Measurements from ENCODE around the gene SLC35F5.

SLC35F5 gene

DNA sequence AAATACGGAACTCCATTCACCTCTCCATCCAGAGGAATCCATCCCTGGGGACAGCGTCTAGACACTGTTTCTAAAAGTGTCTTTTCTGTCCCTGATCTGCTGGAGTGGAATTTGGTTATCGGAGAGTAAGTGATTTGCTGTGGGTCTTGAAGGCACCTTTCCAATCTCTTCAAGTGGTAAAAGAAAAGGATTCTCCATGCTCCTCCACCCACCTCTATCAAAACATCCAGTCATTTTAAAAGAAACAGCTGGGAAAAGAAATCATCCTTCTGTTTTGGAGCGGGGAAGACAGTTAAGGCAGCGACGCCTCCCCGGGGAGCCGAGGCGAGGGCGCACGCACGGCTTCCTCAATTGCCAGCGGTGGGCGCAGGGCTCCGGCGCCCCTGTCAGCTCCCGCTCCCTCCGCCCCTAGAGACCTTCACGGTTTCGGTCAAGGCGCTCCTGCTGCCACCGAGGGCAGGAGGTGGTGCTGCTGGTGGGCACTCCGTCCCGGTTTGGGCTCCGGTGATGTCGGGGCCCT, 547 bp downstream of the SLC35F5 start:
- Histone ChIP-seq H3K27me3 (ENCODE audit: control insufficient read depth, insufficient read depth, low read length, poor library complexity, severe bottlenecking) (no peaks in the 10 kb centered on the region), H3K4me3 (ENCODE audit: insufficient read depth, low read depth, low read length) (peak overlapping the region; percentile 99), H3K4me1 (ENCODE audit: control insufficient read depth, insufficient read depth, low read length) (no peaks in the 10 kb centered on the region), H3K9me3 (ENCODE audit: control insufficient read depth, low read length) (no peaks in the 10 kb centered on the region), H3K36me3 (ENCODE audit: control insufficient read depth, insufficient read depth, low read length) (peaks cover 5% of the 10 kb centered on the region), H3K27ac (ENCODE audit: insufficient read depth, low read depth, low read length, poor library complexity, severe bottlenecking) (peak overlapping the region; percentile 44)
- WGBS, 2 experiments, result 0% methylated on average over 24 to 26 of the region's 26 CpGs

DNA sequence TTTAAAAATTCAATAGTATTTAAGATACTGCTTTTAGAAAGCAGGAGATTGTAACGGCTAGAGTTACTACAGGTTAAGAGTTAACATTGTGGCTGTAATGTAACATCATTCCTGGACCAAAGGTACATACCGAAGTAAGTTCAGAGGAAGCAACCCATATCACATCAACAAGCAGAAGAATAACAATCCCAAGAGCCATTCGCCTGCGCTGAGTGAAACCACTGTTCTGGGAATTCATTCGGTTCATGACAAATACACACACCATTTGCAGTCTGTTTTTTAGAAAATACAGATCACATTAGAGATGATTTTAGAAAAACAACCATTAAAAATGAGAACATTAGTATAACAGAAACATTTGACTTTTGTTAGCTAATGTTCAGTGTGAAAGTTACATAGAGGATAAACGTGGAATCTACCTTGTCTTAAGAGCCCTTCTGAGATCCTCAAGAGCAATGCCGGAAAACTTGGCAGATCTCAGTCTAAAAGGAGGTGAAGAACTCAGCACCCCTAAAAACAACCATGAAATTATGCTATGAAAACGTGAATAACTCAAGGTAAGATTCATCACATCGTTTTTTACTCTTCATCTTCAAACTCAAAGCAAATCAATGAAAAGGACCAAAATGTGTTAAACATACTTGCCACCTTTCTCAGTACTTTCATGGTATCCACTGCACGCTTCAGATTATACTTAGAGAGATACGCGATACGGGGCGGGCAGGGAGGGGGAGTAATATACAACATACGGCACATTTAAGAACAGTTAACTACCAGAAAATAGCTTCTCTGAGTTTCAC, 1.2 kb downstream of the SLC35F5 start:
- H3K4me3 ChIP-seq (ENCODE audit: insufficient read depth, low read depth, low read length), result peak overlapping the region; percentile 99
- no peaks in the 10 kb centered on the region for H3K9me3 ChIP-seq (ENCODE audit: control insufficient read depth, low read length)
- H3K27ac ChIP-seq (ENCODE audit: insufficient read depth, low read depth, low read length, poor library complexity, severe bottlenecking), result no peak overlapping the region
- H3K27me3 ChIP-seq (ENCODE audit: control insufficient read depth, insufficient read depth, low read length, poor library complexity, severe bottlenecking), result no peaks in the 10 kb centered on the region
- WGBS, 2 experiments, result 33 to 41% methylated on average over 14 to 15 of the region's 15 CpGs
- H3K36me3 ChIP-seq (ENCODE audit: control insufficient read depth, insufficient read depth, low read length), result peaks cover 5% of the 10 kb centered on the region
- no peaks in the 10 kb centered on the region for H3K4me1 ChIP-seq (ENCODE audit: control insufficient read depth, insufficient read depth, low read length)

DNA sequence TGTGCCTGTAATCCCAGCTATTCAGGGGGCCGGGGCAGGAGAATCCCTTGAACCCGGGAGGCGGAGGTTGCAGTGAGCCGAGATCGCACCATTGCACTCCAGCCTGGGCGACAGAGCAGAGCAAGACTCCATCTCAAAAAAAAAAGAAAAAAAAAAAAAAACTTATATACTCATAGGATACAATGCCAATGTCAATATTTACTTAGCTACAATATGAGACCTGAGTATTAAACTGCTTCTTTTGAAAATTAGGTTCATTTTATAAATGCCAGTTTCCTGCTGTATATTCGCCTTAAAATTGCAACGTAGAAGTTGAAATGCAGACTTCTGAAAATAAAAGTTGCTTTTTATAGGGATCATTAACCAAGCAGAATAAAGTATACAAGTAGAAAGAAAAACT, 2.3 kb downstream of the SLC35F5 start:
- H3K27me3 ChIP-seq (ENCODE audit: control insufficient read depth, insufficient read depth, low read length, poor library complexity, severe bottlenecking), result no peaks in the 10 kb centered on the region
- H3K4me1 ChIP-seq (ENCODE audit: control insufficient read depth, insufficient read depth, low read length), result no peaks in the 10 kb centered on the region
- H3K36me3 ChIP-seq (ENCODE audit: control insufficient read depth, insufficient read depth, low read length), result peaks cover 5% of the 10 kb centered on the region
- no peak overlapping the region for H3K4me3 ChIP-seq (ENCODE audit: insufficient read depth, low read depth, low read length)
- no peaks in the 10 kb centered on the region for H3K9me3 ChIP-seq (ENCODE audit: control insufficient read depth, low read length)
- no peak overlapping the region for H3K27ac ChIP-seq (ENCODE audit: insufficient read depth, low read depth, low read length, poor library complexity, severe bottlenecking)
- 95% methylated on average over 6 to 8 of the region's 8 CpGs for WGBS, 2 experiments

DNA sequence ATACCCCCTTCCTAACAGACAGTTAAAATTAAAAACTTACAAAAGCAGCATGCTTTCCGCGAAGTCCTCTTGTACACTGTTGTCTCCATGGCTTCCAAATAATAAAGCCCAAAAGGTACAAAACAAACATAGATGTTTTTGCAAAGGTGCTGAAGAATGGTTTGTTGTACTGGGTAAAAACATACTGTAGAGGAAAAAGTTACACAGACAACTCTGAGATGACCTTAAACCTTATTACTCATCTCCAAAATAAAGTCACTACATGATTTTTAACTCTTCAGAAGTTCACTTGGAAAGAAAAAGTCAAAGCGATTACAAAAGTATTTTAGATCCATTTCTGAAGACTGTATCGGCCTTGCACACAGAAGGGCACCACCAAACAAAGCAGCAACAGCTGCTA, 6.1 kb downstream of the SLC35F5 start:
- whole genome bisulfite sequencing, 2 experiments, result 95 to 97% methylated on average over 4 of the region's 4 CpGs

DNA sequence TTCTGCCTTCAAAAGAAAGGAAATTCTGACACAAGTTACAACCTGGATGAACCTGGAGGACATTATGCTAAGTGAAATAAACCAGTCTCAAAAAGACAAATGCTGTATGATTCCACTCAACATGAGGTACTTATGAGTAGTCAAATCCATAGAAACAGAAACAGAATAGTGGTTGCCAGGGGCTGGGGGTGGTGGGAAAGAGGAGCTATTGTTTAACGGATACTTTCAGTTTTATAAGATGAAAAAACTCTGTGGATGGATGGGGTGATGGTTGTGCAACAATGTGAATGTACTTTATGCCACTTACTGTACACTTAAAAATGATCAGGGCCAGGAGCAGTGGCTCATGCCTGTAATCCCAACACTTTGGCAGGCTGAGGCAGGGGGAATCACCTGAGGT, 15.4 kb downstream of the SLC35F5 start:
- H3K4me1 ChIP-seq (ENCODE audit: control insufficient read depth, insufficient read depth, low read length), result no peaks in the 10 kb centered on the region
- H3K27me3 ChIP-seq (ENCODE audit: control insufficient read depth, insufficient read depth, low read length, poor library complexity, severe bottlenecking), result no peaks in the 10 kb centered on the region
- peaks cover 21% of the 10 kb centered on the region for H3K36me3 ChIP-seq (ENCODE audit: control insufficient read depth, insufficient read depth, low read length)
- 94% methylated on average over 1 of the region's 1 CpG for WGBS, 2 experiments
- no peak overlapping the region for H3K27ac ChIP-seq (ENCODE audit: insufficient read depth, low read depth, low read length, poor library complexity, severe bottlenecking)
- H3K4me3 ChIP-seq (ENCODE audit: insufficient read depth, low read depth, low read length), result no peak overlapping the region
- no peaks in the 10 kb centered on the region for H3K9me3 ChIP-seq (ENCODE audit: control insufficient read depth, low read length)

More for the DNA sequence above, 6.1 kb downstream of the SLC35F5 start:
- Histone ChIP-seq H3K4me1 (ENCODE audit: control insufficient read depth, insufficient read depth, low read length) (no peaks in the 10 kb centered on the region), H3K27me3 (ENCODE audit: control insufficient read depth, insufficient read depth, low read length, poor library complexity, severe bottlenecking) (no peaks in the 10 kb centered on the region), H3K9me3 (ENCODE audit: control insufficient read depth, low read length) (no peaks in the 10 kb centered on the region), H3K4me3 (ENCODE audit: insufficient read depth, low read depth, low read length) (no peak overlapping the region), H3K36me3 (ENCODE audit: control insufficient read depth, insufficient read depth, low read length) (peaks cover 9% of the 10 kb centered on the region), H3K27ac (ENCODE audit: insufficient read depth, low read depth, low read length, poor library complexity, severe bottlenecking) (no peak overlapping the region)

DNA sequence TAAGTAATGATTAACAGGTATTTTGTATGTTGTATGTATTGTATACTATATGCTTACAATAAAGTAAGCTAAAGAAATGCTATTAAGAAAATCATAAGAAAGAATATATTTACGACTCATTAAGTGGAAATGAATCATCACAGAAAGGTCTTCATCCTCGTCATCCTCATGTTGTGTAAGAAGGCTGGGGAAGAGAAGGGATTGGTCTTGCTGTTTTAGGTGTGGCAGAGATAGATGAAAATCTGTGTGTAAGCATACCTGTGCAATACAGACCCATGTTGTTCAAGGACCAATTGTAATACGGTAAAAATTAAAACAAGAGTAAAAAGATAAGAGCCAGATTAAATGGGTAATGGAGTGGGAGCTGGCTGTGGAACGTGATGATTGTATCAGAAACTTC, 16.6 kb downstream of the SLC35F5 start:
- Histone ChIP-seq H3K9me3 (ENCODE audit: control insufficient read depth, low read length) (no peaks in the 10 kb centered on the region), H3K27me3 (ENCODE audit: control insufficient read depth, insufficient read depth, low read length, poor library complexity, severe bottlenecking) (no peaks in the 10 kb centered on the region), H3K36me3 (ENCODE audit: control insufficient read depth, insufficient read depth, low read length) (peaks cover 18% of the 10 kb centered on the region), H3K4me1 (ENCODE audit: control insufficient read depth, insufficient read depth, low read length) (no peaks in the 10 kb centered on the region), H3K27ac (ENCODE audit: insufficient read depth, low read depth, low read length, poor library complexity, severe bottlenecking) (no peak overlapping the region), H3K4me3 (ENCODE audit: insufficient read depth, low read depth, low read length) (no peak overlapping the region)
- 92 to 99% methylated on average over 4 of the region's 4 CpGs for WGBS, 2 experiments

- WGBS, 2 experiments, result 86 to 90% methylated on average over 1 of the region's 1 CpG
- no peaks in the 10 kb centered on the region for H3K27me3 ChIP-seq (ENCODE audit: control insufficient read depth, insufficient read depth, low read length, poor library complexity, severe bottlenecking)
- no peaks in the 10 kb centered on the region for H3K4me1 ChIP-seq (ENCODE audit: control insufficient read depth, insufficient read depth, low read length)
- H3K9me3 ChIP-seq (ENCODE audit: control insufficient read depth, low read length), result no peaks in the 10 kb centered on the region
- no peak overlapping the region for H3K27ac ChIP-seq (ENCODE audit: insufficient read depth, low read depth, low read length, poor library complexity, severe bottlenecking)
- no peak overlapping the region for H3K4me3 ChIP-seq (ENCODE audit: insufficient read depth, low read depth, low read length)
- H3K36me3 ChIP-seq (ENCODE audit: control insufficient read depth, insufficient read depth, low read length), result no peaks in the 10 kb centered on the region
Observed at GRCh38 chr2:113734185-113734584, 22.3 kb downstream of the SLC35F5 start.

- no peaks in the 10 kb centered on the region for H3K36me3 ChIP-seq (ENCODE audit: control insufficient read depth, insufficient read depth, low read length)
- 94 to 96% methylated on average over 2 to 3 of the region's 3 CpGs for WGBS, 2 experiments
- no peak overlapping the region for H3K4me3 ChIP-seq (ENCODE audit: insufficient read depth, low read depth, low read length)
- H3K27me3 ChIP-seq (ENCODE audit: control insufficient read depth, insufficient read depth, low read length, poor library complexity, severe bottlenecking), result no peaks in the 10 kb centered on the region
- no peaks in the 10 kb centered on the region for H3K9me3 ChIP-seq (ENCODE audit: control insufficient read depth, low read length)
- H3K4me1 ChIP-seq (ENCODE audit: control insufficient read depth, insufficient read depth, low read length), result no peaks in the 10 kb centered on the region
- H3K27ac ChIP-seq (ENCODE audit: insufficient read depth, low read depth, low read length, poor library complexity, severe bottlenecking), result no peak overlapping the region
Observed at GRCh38 chr2:113724010-113724409, 32.4 kb downstream of the SLC35F5 start.

DNA sequence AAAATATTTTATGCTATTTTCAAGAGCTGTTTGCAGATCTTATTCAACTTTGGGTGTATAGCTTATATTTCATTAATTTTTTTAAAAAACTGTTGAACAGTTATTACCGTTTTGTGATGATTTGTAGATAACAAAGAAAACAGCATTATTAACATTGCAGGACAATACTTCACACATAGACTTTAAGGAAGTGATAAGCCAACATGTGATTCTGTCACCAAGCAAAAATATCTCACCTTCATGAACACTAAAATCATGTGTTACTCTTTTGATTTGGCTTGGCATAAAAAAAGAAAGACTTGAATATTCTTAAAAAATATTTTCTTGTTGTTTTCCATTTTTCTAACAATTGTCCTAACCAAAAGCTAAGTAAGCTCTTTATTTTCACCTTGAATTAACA, 33.0 kb downstream of the SLC35F5 start:
- H3K36me3 ChIP-seq (ENCODE audit: control insufficient read depth, insufficient read depth, low read length), result no peaks in the 10 kb centered on the region
- 83% methylated on average over 1 of the region's 1 CpG; no CpG with 5 or more reads in 1 of the 2 experiments for WGBS, 2 experiments

GRCh38 chr2:113720167-113720566, 36.3 kb downstream of the SLC35F5 start:
- Histone ChIP-seq H3K27me3 (ENCODE audit: control insufficient read depth, insufficient read depth, low read length, poor library complexity, severe bottlenecking) (no peaks in the 10 kb centered on the region), H3K4me3 (ENCODE audit: insufficient read depth, low read depth, low read length) (no peak overlapping the region), H3K27ac (ENCODE audit: insufficient read depth, low read depth, low read length, poor library complexity, severe bottlenecking) (no peak overlapping the region), H3K36me3 (ENCODE audit: control insufficient read depth, insufficient read depth, low read length) (peaks cover 7% of the 10 kb centered on the region), H3K9me3 (ENCODE audit: control insufficient read depth, low read length) (no peaks in the 10 kb centered on the region), H3K4me1 (ENCODE audit: control insufficient read depth, insufficient read depth, low read length) (no peaks in the 10 kb centered on the region)
- WGBS, 2 experiments, result 84 to 89% methylated on average over 2 to 3 of the region's 3 CpGs

More for the DNA sequence above, 33.0 kb downstream of the SLC35F5 start:
- H3K27me3 ChIP-seq (ENCODE audit: control insufficient read depth, insufficient read depth, low read length, poor library complexity, severe bottlenecking), result no peaks in the 10 kb centered on the region
- H3K4me1 ChIP-seq (ENCODE audit: control insufficient read depth, insufficient read depth, low read length), result no peaks in the 10 kb centered on the region
- H3K4me3 ChIP-seq (ENCODE audit: insufficient read depth, low read depth, low read length), result no peak overlapping the region
- H3K9me3 ChIP-seq (ENCODE audit: control insufficient read depth, low read length), result no peaks in the 10 kb centered on the region
- H3K27ac ChIP-seq (ENCODE audit: insufficient read depth, low read depth, low read length, poor library complexity, severe bottlenecking), result no peak overlapping the region
